ENCODE results near the gene PACSIN2.
A peak's percentile ranks its signal among the peaks of the same experiment; 100 is the strongest.
"Not testable (repeated sequence)": the region's sequence is repeated elsewhere in the genome, so short reads cannot be mapped to it uniquely, and the experiment has no call there.

The PACSIN2 gene

GRCh38 chr22:43014869-43015676 is at the start of gene PACSIN2:
TSS of gene PACSIN2 (minus strand) at chr22:43015149. CDS start at chr22:42912080, 103,069 bp downstream.
- peak; percentile 92 for DNase-seq

DNA sequence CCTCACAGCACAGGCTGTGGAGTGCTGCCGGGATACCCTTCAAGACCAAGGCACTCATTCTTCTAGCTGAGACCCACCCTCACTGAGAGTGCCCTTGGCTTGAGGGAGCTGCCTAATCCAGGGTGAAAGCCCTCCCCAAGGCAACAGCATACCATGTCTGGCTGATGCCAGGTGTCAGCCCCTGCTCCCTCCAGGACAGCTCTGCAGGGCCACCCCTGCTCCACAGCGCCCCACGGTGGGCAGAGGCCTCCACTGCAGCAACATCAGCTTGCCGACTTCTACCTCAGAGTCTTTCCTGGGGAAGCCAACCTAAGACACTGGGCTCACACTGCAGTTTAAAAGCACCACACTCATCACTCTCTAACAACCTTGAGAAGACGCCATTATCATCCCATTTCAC is 45.2 kb upstream of the PACSIN2 start:
- no peak for DNase-seq

- DNase-seq: no peak
Measured at GRCh38 chr22:43057641-43058040, 42.7 kb upstream of the PACSIN2 start.

DNA sequence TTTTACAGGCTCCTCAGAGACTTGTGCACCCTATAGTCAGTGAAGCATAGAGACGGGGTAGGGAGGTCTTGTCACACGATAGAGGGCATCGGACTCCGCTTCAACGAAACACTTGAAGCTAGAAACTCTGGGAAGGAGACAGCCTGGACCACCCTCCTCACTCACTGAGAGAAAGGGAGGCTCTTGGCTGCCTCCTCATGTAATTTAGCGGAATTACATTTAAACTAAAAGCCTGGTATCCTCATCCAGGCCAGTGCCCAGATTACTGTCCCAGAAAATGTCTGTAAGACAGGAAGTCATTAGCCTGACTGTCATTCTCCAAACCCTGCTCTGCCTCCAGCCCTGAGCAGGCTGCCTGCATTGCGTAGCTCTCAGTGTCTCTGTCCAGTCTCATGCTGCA is 38.2 kb upstream of the PACSIN2 start:
- DNase-seq: no peak

DNA sequence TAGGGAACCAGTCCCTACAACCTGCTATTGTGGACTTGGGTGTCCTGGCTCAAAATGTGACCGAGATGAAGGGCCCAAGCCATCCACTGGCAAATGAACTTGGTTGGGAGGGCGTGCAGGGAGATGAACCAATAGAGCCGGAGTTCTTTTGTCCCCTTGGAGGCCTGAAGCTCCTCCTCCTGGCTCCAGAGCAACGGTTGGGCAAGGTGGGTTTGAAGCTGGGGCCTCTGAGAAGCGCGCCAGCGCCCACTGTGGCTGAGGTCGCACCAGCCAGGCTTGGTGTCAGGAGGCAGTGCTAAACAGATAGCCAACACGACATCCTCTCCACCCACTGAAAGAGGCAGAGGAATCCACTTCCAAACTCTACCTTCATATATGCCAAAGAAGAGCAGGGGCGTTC is 36.0 kb upstream of the PACSIN2 start:
- DNase-seq: no peak

GRCh38 chr22:43047605-43048004 is 32.7 kb upstream of the PACSIN2 start:
- DNase-seq: no peak

GRCh38 chr22:43044290-43044712 is 29.4 kb upstream of the PACSIN2 start:
- no peak for DNase-seq

GRCh38 chr22:43042101-43042780 is 27.3 kb upstream of the PACSIN2 start:
- DNase-seq: no peak

GRCh38 chr22:43039800-43040199 is 24.9 kb upstream of the PACSIN2 start:
- no peak for DNase-seq

DNA sequence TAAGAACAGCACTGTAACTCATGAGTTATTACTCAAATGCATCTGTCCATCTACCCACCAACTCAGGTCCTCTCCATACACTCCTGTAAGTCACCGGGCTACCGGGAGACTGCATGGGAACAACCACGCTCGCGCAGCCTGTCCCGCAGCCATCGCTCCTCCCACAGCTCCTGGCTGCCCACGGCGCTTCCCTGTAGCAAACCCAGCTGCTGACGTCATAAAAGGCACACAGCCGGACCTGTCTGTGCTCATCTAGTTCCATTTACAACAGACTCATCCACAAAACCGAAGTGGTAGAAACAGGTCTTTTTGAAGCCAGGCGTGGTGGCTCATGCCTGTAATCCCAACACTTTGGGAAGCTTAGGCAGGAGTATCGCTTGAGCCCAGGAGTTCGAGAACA is 23.4 kb upstream of the PACSIN2 start:
- DNase-seq: no peak

DNA sequence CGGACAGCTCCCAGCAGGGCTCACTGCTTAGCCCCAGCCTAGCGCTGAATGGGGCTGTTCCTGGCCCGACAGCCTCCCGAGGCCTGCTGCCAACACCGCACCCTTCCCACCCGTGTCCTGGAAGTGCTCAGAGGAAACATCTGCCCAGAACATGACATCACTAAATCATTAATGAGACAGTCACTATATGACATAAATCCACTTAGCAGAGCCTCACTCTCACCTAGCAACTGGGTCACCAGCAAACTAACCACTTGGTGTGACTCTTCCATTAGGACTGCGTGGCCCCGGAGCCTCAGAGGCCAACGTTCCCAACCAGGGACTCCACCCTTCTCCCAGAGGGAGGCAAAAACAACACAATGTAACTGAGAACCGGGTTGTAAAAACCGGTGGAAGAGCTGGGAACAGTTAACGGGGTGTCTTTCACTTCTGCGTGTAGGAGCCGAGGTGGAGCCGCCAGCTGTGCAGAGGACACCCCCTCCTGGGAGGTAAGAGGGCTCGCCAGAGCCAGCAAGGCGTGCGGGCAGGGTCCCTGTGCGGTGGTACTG is 21.4 kb upstream of the PACSIN2 start:
- DNase-seq: no peak

DNA sequence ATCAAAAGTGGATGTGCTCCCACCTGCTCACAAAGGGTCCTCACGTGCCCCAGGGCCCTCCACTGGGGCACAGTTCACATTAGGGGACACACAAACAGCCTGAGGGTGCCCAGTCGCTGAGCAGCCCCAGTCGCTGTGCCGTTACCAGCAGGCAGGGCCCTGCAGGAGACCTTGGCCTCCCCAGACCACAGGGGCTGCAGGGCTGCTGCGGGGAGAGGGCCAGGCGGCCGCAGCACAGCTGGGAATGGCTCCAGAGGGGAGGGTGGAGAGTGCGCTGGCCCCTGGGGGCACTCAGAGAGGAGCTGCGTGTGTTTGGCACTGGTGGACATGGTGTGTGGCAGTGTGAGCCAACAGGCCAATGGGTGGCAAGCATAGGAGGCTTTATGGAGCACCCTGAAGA is 20.3 kb upstream of the PACSIN2 start:
- DNase-seq: no peak

- no peak for DNase-seq
Measured at GRCh38 chr22:43031617-43032016, 16.7 kb upstream of the PACSIN2 start.

DNA sequence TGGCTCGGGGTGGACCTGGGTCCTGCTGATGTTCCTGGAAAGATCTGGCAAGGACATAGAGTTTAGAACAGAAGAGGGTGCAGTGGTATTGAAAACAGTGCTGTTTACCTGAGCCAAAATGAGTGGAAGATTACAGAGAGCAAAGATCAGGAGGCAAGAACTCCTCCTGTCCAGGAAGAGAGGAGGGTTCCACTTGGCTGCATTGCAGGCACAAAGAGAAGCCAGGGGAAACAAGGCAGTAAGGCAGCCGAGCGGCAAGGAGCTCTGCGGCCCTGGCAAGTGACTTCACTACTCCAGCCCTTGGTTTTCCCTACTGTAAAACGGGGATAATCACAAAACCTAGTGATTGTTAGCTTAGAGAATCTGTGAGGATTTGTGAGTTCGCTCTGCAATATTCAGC is 3.7 kb upstream of the PACSIN2 start:
- no peak for DNase-seq

- DNase-seq: no peak
Measured at GRCh38 chr22:43017525-43018460, 2.8 kb upstream of the PACSIN2 start.

GRCh38 chr22:43016150-43016549 is 1.2 kb upstream of the PACSIN2 start:
- not testable (repeated sequence) for DNase-seq

GRCh38 chr22:43015677-43016042 is 711 bp upstream of the PACSIN2 start:
- no peak for DNase-seq

- DNase-seq: no peak
Measured at GRCh38 chr22:43014316-43014868, 557 bp downstream of the PACSIN2 start.

GRCh38 chr22:43013355-43014315 is 1.3 kb downstream of the PACSIN2 start:
- no peak for DNase-seq

DNA sequence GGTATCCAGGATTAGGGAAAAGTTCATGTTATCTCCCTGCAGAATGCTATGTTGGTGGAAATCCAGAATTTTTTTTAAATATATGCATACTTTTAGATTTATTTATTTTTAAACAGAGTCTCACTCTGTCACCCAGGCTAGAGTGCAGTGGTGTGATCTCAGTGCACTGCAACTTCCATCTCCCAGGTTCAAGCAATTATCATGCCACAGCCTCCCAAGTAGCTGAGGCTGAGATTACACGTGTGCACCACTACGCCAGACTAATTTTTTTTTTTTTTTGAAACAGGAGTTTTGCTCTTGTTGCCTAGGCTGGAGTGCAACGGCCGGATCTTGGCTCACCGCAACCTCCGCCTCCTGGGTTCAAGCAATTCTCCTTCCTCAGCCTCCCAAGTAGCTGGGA is 2.6 kb downstream of the PACSIN2 start:
- no peak for DNase-seq

DNA sequence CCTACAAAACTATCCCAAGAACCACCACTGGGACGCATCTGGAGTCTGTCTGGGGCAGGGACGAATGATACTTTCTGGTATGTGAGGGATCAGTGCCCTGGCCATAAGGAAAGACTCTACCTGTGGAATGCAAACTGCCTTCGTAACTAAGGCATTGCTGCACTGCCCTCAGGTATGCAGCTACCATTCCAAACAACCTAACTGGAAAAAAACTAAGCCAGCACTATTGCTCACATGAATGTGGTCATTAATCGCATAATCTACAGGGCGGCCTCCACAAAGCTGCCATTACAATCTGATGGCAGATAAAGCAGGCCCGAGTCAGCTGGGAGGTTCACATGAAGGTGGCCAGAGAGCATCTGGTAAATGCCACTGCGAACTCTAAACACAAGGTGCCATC is 3.9 kb downstream of the PACSIN2 start:
- no peak for DNase-seq

DNA sequence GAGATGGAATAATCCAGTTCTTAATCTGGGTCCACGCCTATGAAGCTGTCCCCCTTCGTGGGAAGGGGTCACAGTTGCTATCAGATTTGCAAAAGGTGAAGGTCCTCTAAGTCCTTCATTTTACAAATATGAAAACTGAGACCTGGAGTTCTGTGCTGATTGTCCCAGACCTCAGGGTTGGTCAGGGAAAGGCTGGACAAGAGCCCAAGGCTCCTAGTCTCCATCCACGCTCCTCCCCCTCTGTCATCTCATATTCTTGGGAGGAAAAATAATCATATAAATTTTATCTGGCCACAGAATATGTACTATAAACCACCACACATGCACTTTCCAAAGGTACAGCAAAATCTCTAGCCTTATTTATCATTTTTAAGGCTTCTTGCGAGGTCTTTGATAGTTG is 5.5 kb downstream of the PACSIN2 start:
- DNase-seq: no peak

Measured in amniotic stem cell (primary cell).